IMR-90 (cell line): Measurements from ENCODE around the gene NR1D1. TPM values are rescaled to one million over a fixed set of nuclear protein-coding genes. Genes with fewer than 3 reads are reported as not detected.
A peak's percentile ranks its signal among the peaks of the same experiment; 100 is the strongest.

Experiments used
- ATAC-seq: fragments of 200-7000 bp; cut with Tn5 transposase; 2 replicates; pipeline ENCODE4 v1.9.1; 2020; ENCODE audit warnings: low read depth, mild to moderate bottlenecking, moderate library complexity
- BruUV-seq: library from RNA; stranded (reverse); fragments of 400-500 nt; replicated peaks from 2 replicates; lab custom pipeline; 2021; lab: Mats Ljungman, UMichigan
- CTCF ChIA-PET: fragments of 300-600 bp; formaldehyde crosslinking; extraction: SDS; loops from one replicate; lab custom pipeline; 2021; ENCODE audit warnings: antibody characterized with exemption; lab: Yijun Ruan, JAX
- POLR2A ChIA-PET: fragments of 300-600 bp; sonication (Branson Sonifier 250); formaldehyde crosslinking; loops from one replicate; lab custom pipeline; 2022; ENCODE audit warnings: antibody characterized with exemption; ENCODE audit not compliant: unreplicated experiment; lab: Charles Lee
- DNase-seq: peaks from one replicate; pipeline ENCODE4 v3.0.0; 2013
- H2AFZ ChIP-seq: replicated peaks from 2 replicates; pipeline ENCODE3; 2013; ENCODE audit warnings: low read length, mild to moderate bottlenecking; ENCODE audit not compliant: poor library complexity
- H2AK5ac ChIP-seq: 2 replicates; pipeline ENCODE4 v1.6.1; 2013; ENCODE audit warnings: low read depth, low read length, inconsistent platforms
- H2AK9ac ChIP-seq: replicated peaks from 2 replicates; pipeline ENCODE3; 2013; ENCODE audit warnings: mild to moderate bottlenecking, low read depth, low read length, moderate library complexity; ENCODE audit not compliant: poor library complexity
- H2BK120ac ChIP-seq: 2 replicates; pipeline ENCODE4 v1.6.1; 2013; ENCODE audit warnings: low read depth, low read length, inconsistent platforms
- H2BK15ac ChIP-seq: 3 replicates; pipeline ENCODE4 v1.6.1; 2013; ENCODE audit warnings: low read depth, low read length, inconsistent platforms
- H2BK20ac ChIP-seq: 2 replicates; pipeline ENCODE4 v1.6.1; 2013; ENCODE audit warnings: low read depth, mild to moderate bottlenecking, inconsistent platforms, low read length, moderate library complexity
- H2BK5ac ChIP-seq: 2 replicates; pipeline ENCODE4 v1.6.1; 2013; ENCODE audit warnings: mild to moderate bottlenecking, low read depth, low read length, inconsistent platforms; ENCODE audit not compliant: poor library complexity, severe bottlenecking
- H3K14ac ChIP-seq: replicated peaks from 2 replicates; pipeline ENCODE4 v1.6.1; 2013; ENCODE audit warnings: low read depth, low read length, inconsistent platforms
- H3K18ac ChIP-seq: 2 replicates; pipeline ENCODE4 v1.6.1; 2013; ENCODE audit warnings: low read depth, low read length, control low read depth
- H3K23ac ChIP-seq: 2 replicates; pipeline ENCODE4 v1.6.1; 2013; ENCODE audit warnings: low read depth, low read length, inconsistent platforms
- H3K27ac ChIP-seq: 2 replicates; pipeline ENCODE4 v1.5.1; 2013; ENCODE audit warnings: mild to moderate bottlenecking, control low read depth, low read length; ENCODE audit not compliant: insufficient read depth
- H3K27me3 ChIP-seq: 2 replicates; pipeline ENCODE4 v1.6.1; 2013; ENCODE audit warnings: low read length; ENCODE audit not compliant: control insufficient read depth, insufficient read depth
- H3K36me3 ChIP-seq: 2 replicates; pipeline ENCODE4 v1.6.1; 2013; ENCODE audit warnings: low read length, mixed read lengths; ENCODE audit not compliant: control insufficient read depth, insufficient read depth
- H3K4ac ChIP-seq: 2 replicates; pipeline ENCODE4 v1.6.1; 2013; ENCODE audit warnings: low read depth, low read length, inconsistent platforms
- H3K4me1 ChIP-seq: 2 replicates; pipeline ENCODE4 v1.6.1; 2013; ENCODE audit warnings: low read length, mixed read lengths; ENCODE audit not compliant: control insufficient read depth, insufficient read depth
- H3K4me2 ChIP-seq: 2 replicates; pipeline ENCODE4 v1.6.1; 2013; ENCODE audit warnings: low read depth, mild to moderate bottlenecking, control low read depth, low read length, moderate library complexity
- H3K4me3 ChIP-seq: 2 replicates; pipeline ENCODE4 v1.5.1; 2013; ENCODE audit warnings: low read depth, mild to moderate bottlenecking, control low read depth, low read length, moderate library complexity; ENCODE audit not compliant: insufficient read depth
- H3K56ac ChIP-seq: 2 replicates; pipeline ENCODE4 v1.6.1; 2013; ENCODE audit warnings: low read length, inconsistent platforms; ENCODE audit not compliant: insufficient read depth; ENCODE audit errors: extremely low read depth
- H3K79me1 ChIP-seq, 2 experiments: 2 replicates each; pipeline ENCODE4 v1.6.1; 2013; ENCODE audit warnings: low read length in 2 of 2, inconsistent platforms in 1 of 2, low read depth in 1 of 2
- H3K9ac ChIP-seq: 2 replicates; pipeline ENCODE4 v1.6.1; 2013; ENCODE audit warnings: low read depth, low read length, control low read depth
- H3K9me1 ChIP-seq: 2 replicates; pipeline ENCODE4 v1.6.1; 2013; ENCODE audit warnings: low read length, inconsistent platforms; ENCODE audit not compliant: insufficient read depth
- H3K9me3 ChIP-seq: 2 replicates; pipeline ENCODE4 v1.6.1; 2013; ENCODE audit warnings: low read length; ENCODE audit not compliant: control insufficient read depth, insufficient read depth
- H4K20me1 ChIP-seq: 2 replicates; pipeline ENCODE4 v1.6.1; 2013; ENCODE audit warnings: low read length, inconsistent platforms; ENCODE audit not compliant: insufficient read depth
- H4K5ac ChIP-seq: 2 replicates; pipeline ENCODE4 v1.6.1; 2013; ENCODE audit warnings: mild to moderate bottlenecking, low read depth, low read length, control low read depth
- H4K8ac ChIP-seq, 2 experiments: 2 replicates each; pipeline ENCODE4 v1.6.1; 2013; ENCODE audit warnings: low read depth in 2 of 2, low read length in 2 of 2, control low read depth in 1 of 2, inconsistent platforms in 1 of 2
- H4K91ac ChIP-seq: 2 replicates; pipeline ENCODE4 v1.6.1; 2013; ENCODE audit warnings: low read depth, low read length, inconsistent platforms; ENCODE audit not compliant: insufficient read depth
- BHLHE40 ChIP-seq: fragments of 150-350 bp; IDR thresholded peaks from 2 replicates; pipeline ENCODE4 v1.6.1; 2016; ENCODE audit warnings: mild to moderate bottlenecking, low read depth, low read length
- CHD1 ChIP-seq: IDR thresholded peaks from 2 replicates; pipeline ENCODE4 v1.6.1; 2012; ENCODE audit warnings: low read depth, low read length, improper control_type of control experiment
- FOS ChIP-seq: fragments of 150-350 bp; IDR thresholded peaks from 2 replicates; pipeline ENCODE4 v1.6.1; 2016; ENCODE audit warnings: low read depth, low read length
- MAFK ChIP-seq: IDR thresholded peaks from 2 replicates; pipeline ENCODE4 v1.6.1; 2012; ENCODE audit warnings: low read depth, low read length, improper control_type of control experiment
- WGBS, 2 experiments: methylation state at CpG; one replicate each; pipeline versions ENCODE4 v1.1.5 to v1.1.7; 2013; ENCODE audit warnings: missing lambda C conversion rate in 2 of 2; ENCODE audit not compliant: insufficient read length in 1 of 2; ENCODE audit errors: extremely low coverage in 2 of 2; 5-methylcytosine and 5-hydroxymethylcytosine counted together
- dilution Hi-C: fragments of 300-500 bp; cut with HindIII; formaldehyde crosslinking; loops from one replicate; pipeline ENCODE4 v1.14.3; 2018; ENCODE audit warnings: low sequenced_read_pairs; ENCODE audit not compliant: unreplicated experiment
- in situ Hi-C: fragments of 300-500 bp; cut with MboI; formaldehyde crosslinking; loops from 3 replicates; pipeline ENCODE4 v1.14.3; 2019; ENCODE audit warnings: low sequenced_read_pairs, inconsistent platforms, mixed read lengths
- intact Hi-C: fragments of 100-400 bp; cut with micrococcal nuclease; formaldehyde crosslinking; loops from 2 replicates; pipeline ENCODE4 v1.10.0; 2022
- polyA plus RNA-seq, 3 experiments: library from polyadenylated mRNA; depleted of rRNA; stranded (reverse); fragments of >200 nt; gene quantifications; 2 replicates each; pipeline ENCODE4 v1.2.3, GENCODE V29; 2012; ENCODE audit warnings: low replicate concordance in 1 of 3
- total RNA-seq: library from RNA; depleted of rRNA; stranded (reverse); fragments of >200 nt; gene quantifications from 2 replicates; pipeline ENCODE4 v1.2.3, GENCODE V29; 2012

NR1D1 gene
- total and polyA plus RNA-seq, 2 of the 4 experiments (the other 2 are of a cell fraction) = 0.36 to 7.2 TPM

DNA sequence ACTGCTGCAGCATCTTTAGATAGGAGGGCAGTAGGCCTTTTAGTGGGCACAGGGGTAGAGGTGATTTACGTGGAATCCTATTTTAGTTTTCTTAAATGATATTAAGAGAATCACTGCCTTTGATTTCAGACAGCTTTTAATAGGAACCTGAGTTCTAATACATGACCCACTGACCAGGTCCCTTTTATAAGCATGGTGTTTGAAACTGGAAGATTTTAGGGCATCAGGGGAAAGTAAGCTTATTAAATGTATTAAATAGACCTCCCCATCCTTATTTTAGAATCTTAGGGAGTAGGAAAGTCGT, 23.4 kb upstream of the NR1D1 start:
- Histone ChIP-seq H2AFZ (no peak overlapping the region), H4K5ac (0 out of 2 replicates have a peak overlapping the region, but pooled peaks have one; percentile 1), H3K9me3 (no peaks in the 10 kb centered on the region), H2BK15ac (no peak overlapping the region), H3K9me1 (peaks cover 3% of the 10 kb centered on the region), H2AK5ac (peak overlapping the region; percentile 76), H3K27ac (peak overlapping the region; percentile 74), H3K9ac (peak overlapping the region; percentile 87), H4K20me1 (peaks cover 39% of the 10 kb centered on the region), H4K8ac (peak overlapping the region; percentile 24 to 41; a peak in 2 of 4 replicates), H4K91ac (no peak overlapping the region), H2BK20ac (no peak overlapping the region), H3K4me2 (peak overlapping the region; percentile 89), H3K4me1 (peaks cover 4% of the 10 kb centered on the region), H2AK9ac (peak overlapping the region; percentile 100), H3K18ac (no peak overlapping the region; the same call in 1 of the 2 replicates), H2BK5ac (peak overlapping the region; percentile 97), H2BK120ac (no peak overlapping the region), H3K27me3 (no peaks in the 10 kb centered on the region), H3K23ac (peak overlapping the region; percentile 95), H3K14ac (peak overlapping the region; percentile 98), H3K79me1 (peaks cover 10 to 53% of the 10 kb centered on the region in 2 experiments), H3K4ac (peak overlapping the region; percentile 97), H3K4me3 (peak overlapping the region; percentile 93), H3K56ac (peak overlapping the region; percentile 71), H3K36me3 (peaks cover 18% of the 10 kb centered on the region)
- in situ Hi-C loops = no loop called here
- dilution Hi-C loops = no loop called here
- DNase-seq = no peak
- ChIA-PET POLR2A (interaction anchor here (0.6 to 1.2 kb wide), 3 partner anchors 10 to 145 kb away, joined by 3 to 4 read pairs (median 4); no protein-coding TSS in a partner anchor), CTCF (interaction anchor here (1.5 to 1.8 kb wide), 2 partner anchors 11 to 85 kb away, joined by 7 to 11 read pairs; no protein-coding TSS in a partner anchor)
- no CpG with 5 or more reads among the region's 2 CpGs for WGBS, 2 experiments
- ATAC-seq = no peak
- intact Hi-C loops = no loop called here
- BruUV-seq = no TSS peak
- TF ChIP-seq CHD1 (no peak), MAFK (no peak), BHLHE40 (no peak), FOS (no peak)
